ENCODE data around the gene SUCLA2.
A peak's percentile ranks its signal among the peaks of the same experiment; 100 is the strongest.

The SUCLA2 gene

DNA sequence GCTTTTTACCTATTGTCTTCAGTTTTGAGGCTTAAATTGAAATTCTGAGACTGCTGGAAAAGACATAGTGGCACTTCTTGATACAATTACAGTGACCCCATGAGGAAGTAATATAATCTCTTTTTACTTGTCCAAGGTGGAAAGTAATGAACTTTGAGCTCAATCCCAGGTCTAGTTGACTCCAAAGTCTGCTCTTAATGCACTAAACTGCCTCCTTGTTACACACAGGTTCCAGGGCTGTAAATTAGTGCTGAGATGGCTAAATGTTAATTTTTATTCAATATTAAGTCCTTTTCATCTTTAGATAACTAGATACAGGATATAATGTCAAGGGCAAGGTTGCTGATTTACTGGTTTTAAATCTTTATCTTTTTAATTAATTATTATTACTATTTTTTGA, 39.0 kb upstream of the SUCLA2 start:
- H3K4me3 ChIP-seq (ENCODE audit: low read depth, low read length) = no peak overlapping the region
- TF ChIP-seq POLR2A (IDR thresholded peaks at IDR 0.05; ENCODE audit: extremely low read depth, insufficient read length) (no peak), MYC (IDR thresholded peaks at IDR 0.05; ENCODE audit: low read depth, low read length) (no peak)
- TF ChIP-seq, protein P1, sequence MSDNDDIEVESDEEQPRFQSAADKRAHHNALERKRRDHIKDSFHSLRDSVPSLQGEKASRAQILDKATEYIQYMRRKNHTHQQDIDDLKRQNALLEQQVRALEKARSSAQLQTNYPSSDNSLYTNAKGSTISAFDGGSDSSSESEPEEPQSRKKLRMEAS (IDR thresholded peaks at IDR 0.05; ENCODE audit: low read depth, low read length) = no peak
- TF ChIP-seq, protein P2, sequence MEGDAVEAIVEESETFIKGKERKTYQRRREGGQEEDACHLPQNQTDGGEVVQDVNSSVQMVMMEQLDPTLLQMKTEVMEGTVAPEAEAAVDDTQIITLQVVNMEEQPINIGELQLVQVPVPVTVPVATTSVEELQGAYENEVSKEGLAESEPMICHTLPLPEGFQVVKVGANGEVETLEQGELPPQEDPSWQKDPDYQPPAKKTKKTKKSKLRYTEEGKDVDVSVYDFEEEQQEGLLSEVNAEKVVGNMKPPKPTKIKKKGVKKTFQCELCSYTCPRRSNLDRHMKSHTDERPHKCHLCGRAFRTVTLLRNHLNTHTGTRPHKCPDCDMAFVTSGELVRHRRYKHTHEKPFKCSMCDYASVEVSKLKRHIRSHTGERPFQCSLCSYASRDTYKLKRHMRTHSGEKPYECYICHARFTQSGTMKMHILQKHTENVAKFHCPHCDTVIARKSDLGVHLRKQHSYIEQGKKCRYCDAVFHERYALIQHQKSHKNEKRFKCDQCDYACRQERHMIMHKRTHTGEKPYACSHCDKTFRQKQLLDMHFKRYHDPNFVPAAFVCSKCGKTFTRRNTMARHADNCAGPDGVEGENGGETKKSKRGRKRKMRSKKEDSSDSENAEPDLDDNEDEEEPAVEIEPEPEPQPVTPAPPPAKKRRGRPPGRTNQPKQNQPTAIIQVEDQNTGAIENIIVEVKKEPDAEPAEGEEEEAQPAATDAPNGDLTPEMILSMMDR (IDR thresholded peaks at IDR 0.05; ENCODE audit: low read depth, low read length) = no peak
- no peak for DNase-seq (ENCODE audit: low read depth)

DNA sequence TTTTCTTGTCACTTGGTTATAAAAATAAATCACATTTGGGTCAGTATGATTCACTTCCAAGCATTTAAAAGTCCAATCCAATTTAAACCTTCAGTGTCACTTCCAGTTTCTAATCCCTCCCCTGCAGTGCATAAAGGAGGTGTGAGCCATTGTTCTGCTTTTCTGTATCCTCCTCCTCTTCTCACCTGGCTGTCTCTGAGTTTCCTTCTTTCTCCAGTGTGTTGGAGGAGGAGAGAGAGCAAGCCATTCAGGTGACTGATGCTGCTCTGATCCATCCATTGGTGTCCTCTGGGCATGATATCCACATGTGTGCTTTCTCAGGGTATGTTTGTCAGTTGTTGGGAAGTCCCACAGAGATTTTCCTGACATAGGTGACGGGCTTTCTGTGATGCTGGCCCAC, 37.7 kb upstream of the SUCLA2 start:
- TF ChIP-seq, protein P2 (IDR thresholded peaks at IDR 0.05; ENCODE audit: low read depth, low read length) = no peak
- TF ChIP-seq POLR2A (IDR thresholded peaks at IDR 0.05; ENCODE audit: extremely low read depth, insufficient read length) (no peak), MYC (IDR thresholded peaks at IDR 0.05; ENCODE audit: low read depth, low read length) (no peak)
- TF ChIP-seq, protein P1 (IDR thresholded peaks at IDR 0.05; ENCODE audit: low read depth, low read length) = no peak
- H3K4me3 ChIP-seq (ENCODE audit: low read depth, low read length) = peak overlapping the region; percentile 93
- DNase-seq (ENCODE audit: low read depth) = peak; percentile 31

DNA sequence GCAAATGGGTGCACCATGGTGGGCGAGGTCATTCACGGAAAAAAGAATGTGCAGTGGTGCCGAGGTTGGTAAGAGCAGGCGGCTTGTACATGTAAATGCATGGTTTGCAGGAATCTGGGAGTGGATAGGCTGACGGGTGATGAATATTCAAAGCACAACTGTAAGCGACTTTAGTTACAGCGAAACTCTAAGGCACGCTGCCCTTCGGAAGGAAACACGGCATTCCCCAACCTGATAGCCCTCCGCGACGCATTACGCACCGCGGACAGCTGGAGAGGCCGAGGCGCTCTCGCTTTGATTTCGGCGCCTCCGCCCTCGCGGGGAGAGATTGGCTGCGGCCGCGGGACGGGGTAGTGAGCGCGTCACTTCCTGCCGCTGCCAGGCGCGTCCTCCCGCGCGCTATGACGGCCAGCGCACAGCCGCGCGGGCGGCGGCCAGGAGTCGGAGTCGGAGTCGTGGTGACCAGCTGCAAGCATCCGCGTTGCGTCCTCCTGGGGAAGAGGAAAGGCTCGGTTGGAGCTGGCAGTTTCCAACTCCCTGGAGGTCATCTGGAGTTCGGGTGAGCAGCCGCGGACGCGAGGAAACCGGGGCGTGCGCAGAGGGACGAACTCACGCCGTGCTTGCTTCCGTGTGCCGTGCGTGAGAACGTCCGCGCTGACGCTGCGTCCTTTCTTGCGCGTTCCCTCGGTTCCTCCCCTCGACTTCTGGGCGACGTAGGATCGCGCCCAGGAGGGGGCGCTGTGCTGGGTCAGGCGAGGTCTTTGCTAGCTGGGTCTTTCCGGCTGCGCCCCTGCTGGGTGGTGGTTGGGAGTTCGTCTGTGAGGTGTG, 36.5 kb upstream of the SUCLA2 start, which contains the start of gene NUDT15:
TSS of gene NUDT15 (plus strand) at position 381 of the 828 bp plus-strand sequence. CDS start at position 402, 21 bp downstream.
- H3K4me3 ChIP-seq (ENCODE audit: low read depth, low read length) = peak within 1 kb of the TSS; percentile 93
- TF ChIP-seq MYC (IDR thresholded peaks at IDR 0.05; ENCODE audit: low read depth, low read length) = peak; percentile 92
- TF ChIP-seq, protein P1 (IDR thresholded peaks at IDR 0.05; ENCODE audit: low read depth, low read length) = peak; percentile 91
- TF ChIP-seq, protein P2 (IDR thresholded peaks at IDR 0.05; ENCODE audit: low read depth, low read length) = peak; percentile 99
- TF ChIP-seq POLR2A (IDR thresholded peaks at IDR 0.05; ENCODE audit: extremely low read depth, insufficient read length) = peak; percentile 99
- DNase-seq (ENCODE audit: low read depth) = peak; percentile 99

DNA sequence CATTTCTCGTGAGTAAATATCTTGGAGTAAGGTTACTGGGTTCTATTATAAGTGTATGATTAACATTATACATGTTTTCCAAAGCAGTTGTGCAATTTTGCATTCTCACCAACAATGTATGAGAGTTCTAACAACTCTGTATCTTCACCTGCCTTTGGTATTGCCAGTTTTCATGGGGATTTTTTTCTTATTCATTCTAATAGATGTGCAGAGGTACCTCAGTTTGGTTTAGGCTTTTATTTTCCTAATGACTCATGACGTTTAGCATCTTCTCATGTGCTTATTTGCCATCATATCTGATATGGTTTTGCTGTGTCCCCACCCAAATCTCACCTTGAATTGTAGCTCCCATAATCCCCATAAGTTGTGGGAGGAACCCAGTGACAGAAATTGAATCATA, 28.8 kb upstream of the SUCLA2 start:
- no peak for DNase-seq (ENCODE audit: low read depth)
- no peak overlapping the region for H3K4me3 ChIP-seq (ENCODE audit: low read depth, low read length)
- TF ChIP-seq POLR2A (IDR thresholded peaks at IDR 0.05; ENCODE audit: extremely low read depth, insufficient read length) = no peak
- no peak for TF ChIP-seq MYC (IDR thresholded peaks at IDR 0.05; ENCODE audit: low read depth, low read length)
- TF ChIP-seq, protein P1 (IDR thresholded peaks at IDR 0.05; ENCODE audit: low read depth, low read length) = no peak
- TF ChIP-seq, protein P2 (IDR thresholded peaks at IDR 0.05; ENCODE audit: low read depth, low read length) = no peak

DNA sequence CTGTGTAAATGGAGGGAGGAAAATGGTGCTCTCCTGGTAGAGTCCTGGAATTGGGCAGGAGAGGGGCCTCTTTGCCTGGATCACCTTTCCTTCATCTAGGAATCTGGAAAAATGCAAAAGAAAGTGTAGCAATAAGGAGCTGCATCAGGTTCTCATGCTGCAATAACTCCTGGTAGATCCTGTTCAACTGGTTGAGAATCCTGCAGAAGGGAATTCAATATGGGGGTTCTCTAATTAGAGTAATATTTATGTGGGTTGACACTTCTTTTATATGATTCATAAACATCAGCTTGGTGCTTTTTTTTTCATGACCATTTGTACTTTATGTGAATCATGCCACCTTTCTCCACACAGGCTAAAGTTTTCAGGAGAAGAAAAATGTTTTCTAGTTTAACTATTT, 27.0 kb upstream of the SUCLA2 start:
- no peak for DNase-seq (ENCODE audit: low read depth)
- no peak overlapping the region for H3K4me3 ChIP-seq (ENCODE audit: low read depth, low read length)
- TF ChIP-seq POLR2A (IDR thresholded peaks at IDR 0.05; ENCODE audit: extremely low read depth, insufficient read length) = no peak
- TF ChIP-seq MYC (IDR thresholded peaks at IDR 0.05; ENCODE audit: low read depth, low read length) = no peak
- TF ChIP-seq, protein P2 (IDR thresholded peaks at IDR 0.05; ENCODE audit: low read depth, low read length) = no peak
- TF ChIP-seq, protein P1 (IDR thresholded peaks at IDR 0.05; ENCODE audit: low read depth, low read length) = no peak

All from NB4 (cell line).